ENCODE data around the gene PTCH1. TPM values are rescaled to one million over a fixed set of nuclear protein-coding genes. Genes with fewer than 3 reads are reported as not detected.

Gene PTCH1
- total RNA-seq = 2.1 and 2.4 TPM in 2 replicates

- DNase-seq (ENCODE audit: low read depth, low spot score) = no peak
These were observed at the start of gene PTCH1 for GRCh38 chr9:95516734-95517558. TSS of gene PTCH1 (minus strand) at chr9:95516971.

DNA sequence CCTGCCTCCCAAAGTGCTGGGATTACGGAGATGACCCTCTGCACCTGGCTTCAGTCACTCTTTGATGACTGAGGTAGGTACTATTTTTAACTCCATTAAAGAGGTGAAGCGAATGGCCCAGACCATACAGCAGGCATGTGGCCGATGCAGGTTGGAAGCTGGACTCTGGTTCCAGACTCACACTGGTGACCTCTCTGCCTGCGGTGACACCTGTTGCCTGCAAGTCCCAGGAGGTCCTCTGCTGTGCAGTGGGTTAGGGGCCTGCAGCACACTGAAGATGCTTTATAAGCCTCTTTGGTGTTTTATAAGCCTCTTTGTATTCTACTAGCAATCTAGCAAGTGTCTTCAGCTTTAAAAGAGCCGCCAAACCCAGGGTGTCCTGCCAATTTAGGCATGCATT, 49.2 kb upstream of the PTCH1 start:
- DNase-seq (ENCODE audit: low read depth, low spot score) = no peak

- DNase-seq (ENCODE audit: low read depth, low spot score) = no peak
These were observed 45.1 kb upstream of the PTCH1 start for GRCh38 chr9:95561913-95562312.

GRCh38 chr9:95557142-95557541, 40.4 kb upstream of the PTCH1 start:
- no peak for DNase-seq (ENCODE audit: low read depth, low spot score)

DNA sequence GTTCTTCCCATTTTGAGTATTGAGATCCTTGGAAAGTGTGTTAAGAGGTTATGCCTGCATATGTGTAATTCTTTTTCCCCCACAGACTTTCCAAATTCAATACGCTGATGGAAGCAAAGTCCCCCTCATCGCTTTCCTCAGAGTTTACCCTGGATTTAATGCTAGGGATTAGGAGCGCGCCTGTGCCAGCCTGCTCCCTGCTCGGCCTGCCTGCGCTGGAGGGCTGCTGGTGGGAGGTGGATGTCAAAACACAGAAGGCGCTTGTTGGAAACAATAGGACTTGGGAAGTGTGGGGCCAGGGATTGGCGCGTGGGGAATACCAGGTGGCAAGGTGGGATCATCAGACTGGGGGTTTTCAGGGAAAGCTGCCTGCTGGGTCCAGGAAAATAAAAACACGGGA, 39.8 kb upstream of the PTCH1 start:
- no peak for DNase-seq (ENCODE audit: low read depth, low spot score)

- no peak for DNase-seq (ENCODE audit: low read depth, low spot score)
These were observed 36.2 kb upstream of the PTCH1 start for GRCh38 chr9:95552814-95553546.

DNA sequence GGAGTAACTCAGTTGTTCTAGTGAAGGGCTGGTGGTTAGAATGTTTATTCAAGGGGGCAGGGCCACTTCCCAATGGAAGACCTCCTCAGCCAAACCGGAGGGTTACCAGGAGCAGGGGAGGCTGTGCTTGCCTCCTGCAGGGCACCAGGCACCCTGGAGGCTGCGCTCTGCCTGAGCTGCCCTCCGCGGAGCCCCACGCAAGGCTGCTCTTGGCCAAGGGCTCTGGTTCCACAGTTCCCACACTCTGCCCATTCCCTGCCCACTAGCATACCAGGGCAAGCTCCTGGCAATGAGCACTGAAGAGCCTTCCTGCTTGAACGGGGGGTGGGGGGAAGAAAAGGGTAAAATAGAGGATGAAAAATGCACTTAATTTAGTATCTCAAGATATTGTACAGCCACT, 35.5 kb upstream of the PTCH1 start:
- DNase-seq (ENCODE audit: low read depth, low spot score) = no peak

DNA sequence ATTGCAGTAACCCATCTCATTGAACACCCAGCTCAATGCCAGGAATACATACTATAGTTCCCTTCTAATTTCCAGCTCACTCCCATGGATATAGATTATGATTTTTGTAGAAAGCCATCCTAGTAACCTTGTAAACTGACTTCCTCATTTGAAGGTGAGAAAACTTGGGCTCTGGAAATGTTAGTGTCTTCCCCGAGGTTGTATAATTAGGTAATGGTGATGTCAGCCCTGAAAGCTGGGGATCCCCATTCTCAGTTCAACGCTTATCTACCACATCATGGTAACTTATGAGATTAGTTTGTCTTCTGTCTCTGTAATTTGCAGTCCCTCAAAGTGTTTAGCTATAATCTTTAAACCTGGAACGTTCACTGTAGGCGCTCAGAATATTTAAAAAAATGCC, 34.6 kb upstream of the PTCH1 start:
- DNase-seq (ENCODE audit: low read depth, low spot score) = no peak

DNA sequence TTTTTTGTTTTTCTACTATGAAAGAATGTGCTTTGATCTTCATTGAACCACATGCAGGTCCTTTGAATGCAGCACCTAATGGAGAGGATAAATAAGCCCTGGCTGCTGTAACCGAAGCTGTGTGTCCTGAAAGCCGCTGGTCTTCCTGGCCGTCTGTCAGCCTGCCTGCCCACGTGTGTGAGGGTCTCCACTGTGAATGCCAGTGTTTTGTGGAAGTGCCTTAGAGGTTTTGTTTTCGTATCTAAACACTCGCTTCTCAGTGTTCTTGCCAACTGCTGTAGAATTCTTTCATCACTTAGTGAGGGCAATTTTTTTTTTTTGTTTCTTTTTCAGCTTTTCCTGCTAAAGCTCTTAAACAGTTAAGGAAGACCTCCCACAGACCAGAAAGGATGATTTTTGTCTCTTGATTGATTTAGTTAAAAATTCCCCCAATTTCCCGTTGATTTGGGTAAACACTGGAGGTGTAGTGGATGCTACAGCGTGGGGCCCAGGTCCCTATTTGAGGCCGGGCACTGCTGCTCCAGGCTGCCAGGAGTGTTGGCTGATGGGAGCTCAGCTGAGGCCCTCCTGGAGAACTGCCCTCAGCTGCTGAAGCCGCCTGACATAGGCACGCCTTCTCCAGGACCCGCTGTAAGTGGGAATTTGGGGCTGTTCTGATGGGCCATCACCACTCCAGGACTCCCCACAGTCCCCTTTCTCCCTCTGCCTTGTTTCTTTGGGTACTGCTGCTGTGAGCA, 29.2 kb upstream of the PTCH1 start:
- DNase-seq (ENCODE audit: low read depth, low spot score) = no peak

GRCh38 chr9:95533996-95534680, 17.4 kb upstream of the PTCH1 start:
- DNase-seq (ENCODE audit: low read depth, low spot score) = no peak

DNA sequence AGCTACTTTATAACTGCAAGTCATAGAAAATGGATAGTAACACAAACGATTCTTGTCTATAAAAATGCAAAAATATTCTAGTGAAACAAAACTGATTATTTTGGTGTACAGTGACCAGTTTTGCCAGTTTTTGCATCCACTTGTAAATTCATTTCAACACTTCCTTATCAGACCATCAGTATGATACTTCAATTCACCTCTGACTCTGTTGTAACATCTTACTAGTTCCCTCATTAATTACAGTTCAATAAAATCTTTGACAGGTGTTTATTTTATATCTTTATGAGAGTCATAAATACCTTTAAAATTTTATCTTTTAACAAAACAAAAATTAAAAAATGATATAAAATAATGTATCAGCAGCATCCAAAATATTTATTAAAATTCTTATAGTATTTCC, 13.1 kb upstream of the PTCH1 start:
- no peak for DNase-seq (ENCODE audit: low read depth, low spot score)

DNA sequence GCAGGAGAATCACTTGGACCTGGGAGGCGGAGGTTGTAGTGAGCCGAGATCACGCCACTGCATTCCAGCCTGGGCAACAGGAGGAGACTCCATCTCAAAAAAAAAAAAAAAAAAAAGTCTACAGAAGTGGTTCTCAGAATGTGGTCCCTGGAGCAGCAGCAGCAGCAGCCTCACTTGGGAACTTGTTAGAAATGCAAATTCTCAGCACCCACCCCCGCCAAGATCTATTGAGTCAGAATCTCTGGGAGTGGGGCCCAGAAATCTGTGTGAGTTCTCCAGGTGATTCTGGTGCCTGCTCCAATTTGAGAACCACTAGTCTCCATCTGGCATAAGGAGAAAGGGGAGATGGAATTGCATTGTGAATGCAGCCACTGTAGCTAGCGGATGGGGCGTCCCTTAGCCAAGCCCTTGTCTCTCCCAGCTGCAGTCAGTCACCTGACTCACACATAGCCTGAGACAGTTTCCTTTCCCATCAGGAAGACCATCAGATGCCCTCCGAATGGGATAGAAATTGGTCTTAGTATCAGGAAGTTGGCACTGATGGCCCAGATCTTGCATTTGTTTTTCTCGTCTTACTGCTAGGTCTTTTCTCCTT, 12.2 kb upstream of the PTCH1 start:
- no peak for DNase-seq (ENCODE audit: low read depth, low spot score)

DNA sequence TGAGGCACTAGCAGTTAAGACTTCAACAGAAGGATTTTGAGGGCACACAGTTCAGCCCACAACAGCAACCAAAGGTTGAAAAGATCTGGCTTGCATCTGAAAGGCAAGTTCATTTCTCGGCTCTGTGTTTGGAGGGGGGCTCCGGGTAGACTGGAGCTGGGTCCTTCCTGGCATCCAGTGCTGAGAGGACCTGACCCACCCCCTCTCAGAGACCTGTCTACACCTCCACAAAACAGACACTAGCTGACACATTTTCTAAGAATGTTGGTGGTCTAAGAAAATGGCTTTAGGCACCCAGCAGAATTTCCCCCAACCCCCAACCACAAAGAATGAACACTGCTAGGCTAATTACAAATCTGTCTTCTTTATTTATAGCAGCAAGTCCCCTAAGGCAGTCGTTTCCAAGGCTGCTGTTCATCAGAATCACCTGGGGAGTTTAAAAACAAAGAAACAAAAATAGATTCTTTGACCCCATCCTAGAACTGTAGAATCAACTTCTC, 6.2 kb upstream of the PTCH1 start:
- no peak for DNase-seq (ENCODE audit: low read depth, low spot score)

GRCh38 chr9:95521699-95522098, 4.9 kb upstream of the PTCH1 start:
- no peak for DNase-seq (ENCODE audit: low read depth, low spot score)

DNA sequence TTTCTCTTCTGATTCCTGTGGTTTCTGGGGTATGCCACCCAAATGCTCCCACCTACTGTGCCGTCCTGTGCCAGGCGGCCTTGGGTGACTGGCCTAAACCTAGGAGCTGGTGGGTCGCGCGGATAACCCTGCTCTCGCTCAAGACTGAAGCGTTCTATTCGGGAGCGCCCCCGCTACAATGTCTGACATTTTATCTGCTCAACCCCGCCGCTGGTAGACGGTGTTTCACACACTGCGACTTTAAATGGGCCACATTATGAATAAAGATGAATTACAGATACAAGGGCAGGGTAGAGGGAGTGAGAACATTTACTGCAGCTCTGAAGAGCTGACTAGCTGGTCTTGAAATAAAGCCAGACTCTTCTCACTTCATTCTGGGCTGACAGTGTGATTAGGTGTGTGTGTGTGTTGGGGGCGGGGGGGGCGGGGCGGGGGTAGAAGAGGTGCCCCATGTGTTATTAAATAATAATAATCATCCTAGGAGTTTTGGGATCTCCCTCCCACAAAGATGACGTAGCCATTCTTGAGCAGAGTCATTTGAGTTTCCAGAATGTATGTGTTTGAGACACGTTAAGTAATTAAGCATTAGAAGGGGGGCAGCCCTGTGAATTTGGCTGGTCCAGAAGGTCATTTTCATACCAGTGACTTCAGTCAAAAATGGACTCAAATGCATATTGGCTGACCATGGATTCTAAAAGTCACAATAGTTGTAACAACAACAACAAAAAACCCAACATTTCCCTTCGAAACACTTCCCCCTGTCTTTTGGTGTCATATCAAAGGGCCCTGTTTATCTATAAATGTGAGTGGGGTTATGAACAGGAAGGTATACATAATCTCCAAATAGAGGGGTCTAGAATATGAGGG, 1.0 kb upstream of the PTCH1 start:
- no peak for DNase-seq (ENCODE audit: low read depth, low spot score)

- DNase-seq (ENCODE audit: low read depth, low spot score) = no peak
These were observed 494 bp downstream of the PTCH1 start for GRCh38 chr9:95516221-95516733.

- DNase-seq (ENCODE audit: low read depth, low spot score) = no peak
These were observed 1.3 kb downstream of the PTCH1 start for GRCh38 chr9:95515272-95516113.

DNA sequence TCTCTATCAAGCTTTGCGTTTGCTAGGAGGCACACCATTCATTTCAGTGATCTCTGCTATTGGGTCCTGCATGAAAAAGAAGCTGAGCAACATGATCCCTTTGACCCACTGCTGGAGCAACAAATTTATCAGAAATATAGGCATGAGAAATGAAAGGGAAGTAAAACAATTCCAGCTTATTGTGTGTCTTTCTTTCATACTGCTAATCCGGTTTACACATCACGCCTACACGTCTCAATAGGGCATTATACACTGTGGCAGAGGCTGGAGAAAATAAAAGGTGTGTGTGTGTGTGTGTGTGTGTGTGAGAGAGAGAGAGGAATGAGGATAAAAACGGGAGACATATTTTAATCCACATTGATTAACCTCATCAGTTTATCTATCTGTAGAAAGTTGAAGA, 2.4 kb downstream of the PTCH1 start:
- no peak for DNase-seq (ENCODE audit: low read depth, low spot score)

DNA sequence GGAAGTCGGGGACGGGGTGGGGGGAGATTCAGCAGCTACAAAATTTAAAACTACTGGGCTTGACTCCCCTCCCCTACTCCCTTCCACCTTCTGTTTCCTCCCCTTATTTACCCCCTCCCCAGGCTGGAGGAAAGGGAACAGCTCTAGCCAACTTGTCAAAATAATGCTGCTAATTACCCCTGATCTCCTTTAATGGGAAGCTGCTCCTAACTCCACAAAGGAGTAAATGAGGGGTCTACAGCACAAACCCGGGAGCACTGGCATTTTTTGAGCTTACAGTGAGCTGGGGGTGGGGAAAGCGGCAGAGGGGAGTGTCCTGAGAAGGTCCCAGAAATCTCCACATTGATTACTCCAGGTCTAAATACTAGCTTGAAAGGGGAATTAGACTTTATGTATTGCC, 3.1 kb downstream of the PTCH1 start:
- DNase-seq (ENCODE audit: low read depth, low spot score) = no peak
